WERI-Rb-1 (cell line): Measurements from ENCODE around the gene AWAT2.

Experiments
- DNase-seq: peaks from one replicate; pipeline ENCODE4 v3.0.0-alpha.2; 2020
- H3K27ac ChIP-seq: fragments of 250-450 bp; sonication (Bioruptor Pico); 2 replicates; pipeline ENCODE4 v1.5.1; 2020; ENCODE audit warnings: mild to moderate bottlenecking, moderate library complexity
- H3K27me3 ChIP-seq: fragments of 250-450 bp; sonication (Bioruptor Pico); 2 replicates; pipeline ENCODE4 v1.5.1; 2021; ENCODE audit warnings: mild to moderate bottlenecking, low read depth, moderate library complexity; ENCODE audit not compliant: insufficient read depth, severe bottlenecking
- H3K36me3 ChIP-seq: fragments of 250-450 bp; sonication (Bioruptor Pico); 2 replicates; pipeline ENCODE4 v1.5.1; 2020; ENCODE audit warnings: mild to moderate bottlenecking, moderate library complexity
- H3K4me3 ChIP-seq: 2 replicates; pipeline ENCODE4 v1.5.1; 2011; ENCODE audit warnings: low read depth, mild to moderate bottlenecking, control low read depth, low read length
- H3K9me3 ChIP-seq: fragments of 250-450 bp; sonication (Bioruptor Pico); 2 replicates; pipeline ENCODE4 v1.5.1; 2021; ENCODE audit warnings: mild to moderate bottlenecking, moderate library complexity; ENCODE audit not compliant: severe bottlenecking
- TF ChIP-seq, protein P1 (sequence below): IDR thresholded peaks from 2 replicates; pipeline ENCODE4 v1.5.1; 2011; ENCODE audit warnings: low read depth, mild to moderate bottlenecking, control low read depth, inconsistent platforms, low read length

Gene AWAT2

GRCh38 chrX:69991685-69992084, 58.1 kb downstream of the AWAT2 start:
- Histone ChIP-seq H3K4me3 (no peak overlapping the region), H3K9me3 (no peaks in the 10 kb centered on the region), H3K27me3 (no peaks in the 10 kb centered on the region), H3K27ac (no peak overlapping the region), H3K36me3 (no peaks in the 10 kb centered on the region)
- TF ChIP-seq, protein P1, sequence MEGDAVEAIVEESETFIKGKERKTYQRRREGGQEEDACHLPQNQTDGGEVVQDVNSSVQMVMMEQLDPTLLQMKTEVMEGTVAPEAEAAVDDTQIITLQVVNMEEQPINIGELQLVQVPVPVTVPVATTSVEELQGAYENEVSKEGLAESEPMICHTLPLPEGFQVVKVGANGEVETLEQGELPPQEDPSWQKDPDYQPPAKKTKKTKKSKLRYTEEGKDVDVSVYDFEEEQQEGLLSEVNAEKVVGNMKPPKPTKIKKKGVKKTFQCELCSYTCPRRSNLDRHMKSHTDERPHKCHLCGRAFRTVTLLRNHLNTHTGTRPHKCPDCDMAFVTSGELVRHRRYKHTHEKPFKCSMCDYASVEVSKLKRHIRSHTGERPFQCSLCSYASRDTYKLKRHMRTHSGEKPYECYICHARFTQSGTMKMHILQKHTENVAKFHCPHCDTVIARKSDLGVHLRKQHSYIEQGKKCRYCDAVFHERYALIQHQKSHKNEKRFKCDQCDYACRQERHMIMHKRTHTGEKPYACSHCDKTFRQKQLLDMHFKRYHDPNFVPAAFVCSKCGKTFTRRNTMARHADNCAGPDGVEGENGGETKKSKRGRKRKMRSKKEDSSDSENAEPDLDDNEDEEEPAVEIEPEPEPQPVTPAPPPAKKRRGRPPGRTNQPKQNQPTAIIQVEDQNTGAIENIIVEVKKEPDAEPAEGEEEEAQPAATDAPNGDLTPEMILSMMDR, result no peak
- DNase-seq, result peak; percentile 15
